ENCODE data around the gene THAP8. TPM values are rescaled to one million over a fixed set of nuclear protein-coding genes. Genes with fewer than 3 reads are reported as not detected.

Gene THAP8
- 10 to 100 TPM in 2 of 3 donors, 1 to 10 TPM in 1; 8.6 to 11.0 (median 10.2) TPM for total RNA-seq

DNA sequence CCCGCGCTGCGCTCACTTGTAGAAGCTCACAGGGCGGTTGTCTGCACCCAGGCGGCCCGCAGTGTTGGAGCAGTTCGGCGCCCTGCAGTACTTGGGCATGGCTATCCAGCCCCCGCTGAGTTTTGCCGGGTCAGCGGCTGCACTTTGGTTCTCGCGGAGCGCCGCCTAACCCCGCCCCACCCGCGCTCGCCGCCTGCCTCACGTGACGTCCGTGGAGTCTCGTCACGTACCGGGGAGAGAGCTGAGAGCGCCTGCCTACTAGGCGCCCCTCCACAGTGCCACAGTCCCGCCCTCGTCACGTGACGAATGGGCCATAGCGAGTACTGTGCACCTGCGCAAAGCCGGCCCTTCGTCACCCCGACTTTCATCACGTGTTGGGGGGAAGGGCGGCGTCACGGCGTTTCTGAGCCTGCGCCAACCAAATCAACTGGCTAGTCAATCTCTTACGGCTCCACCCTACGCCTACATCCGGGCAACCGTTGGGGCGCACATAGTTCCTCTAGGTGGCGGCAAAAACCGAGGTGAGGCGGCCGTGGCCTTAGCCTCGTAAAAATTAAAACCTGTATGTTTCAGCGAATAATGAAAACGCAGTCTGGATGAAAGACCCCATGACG lies at the start of gene THAP8:
TSS of gene THAP8 (minus strand) at position 167 of the 614 bp plus-strand sequence. CDS start at position 99, 68 bp downstream.
- Histone ChIP-seq H3K4me1 (peaks cover 8 to 9% of the 10 kb centered on the region in 2 donors), H3K36me3 (no peaks in the 10 kb centered on the region), H3K4me3 (peak within 1 kb of the TSS; percentile 52 to 78 (median 62)), H3K9me3 (no peaks in the 10 kb centered on the region), H3K27me3 (no peaks in the 10 kb centered on the region), H3K27ac (peak within 1 kb of the TSS; percentile 95 to 96)
- DNase-seq (ENCODE audit: low spot score in 2 of 2), result peak; percentile 100
- intact Hi-C loops (cut with DNase I; ENCODE audit: low total_unique reads), result no loop called here
- TF ChIP-seq POLR2A (IDR thresholded peaks at IDR 0.05) (no peak), POLR2AphosphoS5 (IDR thresholded peaks at IDR 0.05) (peak; percentile 82 to 96 (median 89))
- TF ChIP-seq, protein P1, sequence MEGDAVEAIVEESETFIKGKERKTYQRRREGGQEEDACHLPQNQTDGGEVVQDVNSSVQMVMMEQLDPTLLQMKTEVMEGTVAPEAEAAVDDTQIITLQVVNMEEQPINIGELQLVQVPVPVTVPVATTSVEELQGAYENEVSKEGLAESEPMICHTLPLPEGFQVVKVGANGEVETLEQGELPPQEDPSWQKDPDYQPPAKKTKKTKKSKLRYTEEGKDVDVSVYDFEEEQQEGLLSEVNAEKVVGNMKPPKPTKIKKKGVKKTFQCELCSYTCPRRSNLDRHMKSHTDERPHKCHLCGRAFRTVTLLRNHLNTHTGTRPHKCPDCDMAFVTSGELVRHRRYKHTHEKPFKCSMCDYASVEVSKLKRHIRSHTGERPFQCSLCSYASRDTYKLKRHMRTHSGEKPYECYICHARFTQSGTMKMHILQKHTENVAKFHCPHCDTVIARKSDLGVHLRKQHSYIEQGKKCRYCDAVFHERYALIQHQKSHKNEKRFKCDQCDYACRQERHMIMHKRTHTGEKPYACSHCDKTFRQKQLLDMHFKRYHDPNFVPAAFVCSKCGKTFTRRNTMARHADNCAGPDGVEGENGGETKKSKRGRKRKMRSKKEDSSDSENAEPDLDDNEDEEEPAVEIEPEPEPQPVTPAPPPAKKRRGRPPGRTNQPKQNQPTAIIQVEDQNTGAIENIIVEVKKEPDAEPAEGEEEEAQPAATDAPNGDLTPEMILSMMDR (IDR thresholded peaks at IDR 0.05), result peak; percentile 16 to 81 (median 72)

GRCh38 chr19:36103040-36103626 lies 49.0 kb upstream of the THAP8 start:
- H3K9me3 ChIP-seq, result no peaks in the 10 kb centered on the region
- no peak overlapping the region for H3K27ac ChIP-seq
- H3K27me3 ChIP-seq, result no peaks in the 10 kb centered on the region
- DNase-seq (ENCODE audit: low spot score in 2 of 2), result no peak
- H3K4me1 ChIP-seq, result no peaks in the 10 kb centered on the region
- H3K4me3 ChIP-seq, result no peak overlapping the region
- intact Hi-C loops (cut with DNase I; ENCODE audit: low total_unique reads), result no loop called here
- no peak for TF ChIP-seq POLR2AphosphoS5 (IDR thresholded peaks at IDR 0.05)
- TF ChIP-seq POLR2A (IDR thresholded peaks at IDR 0.05), result no peak
- TF ChIP-seq, protein P1 (IDR thresholded peaks at IDR 0.05), result no peak
- no peaks in the 10 kb centered on the region for H3K36me3 ChIP-seq

DNA sequence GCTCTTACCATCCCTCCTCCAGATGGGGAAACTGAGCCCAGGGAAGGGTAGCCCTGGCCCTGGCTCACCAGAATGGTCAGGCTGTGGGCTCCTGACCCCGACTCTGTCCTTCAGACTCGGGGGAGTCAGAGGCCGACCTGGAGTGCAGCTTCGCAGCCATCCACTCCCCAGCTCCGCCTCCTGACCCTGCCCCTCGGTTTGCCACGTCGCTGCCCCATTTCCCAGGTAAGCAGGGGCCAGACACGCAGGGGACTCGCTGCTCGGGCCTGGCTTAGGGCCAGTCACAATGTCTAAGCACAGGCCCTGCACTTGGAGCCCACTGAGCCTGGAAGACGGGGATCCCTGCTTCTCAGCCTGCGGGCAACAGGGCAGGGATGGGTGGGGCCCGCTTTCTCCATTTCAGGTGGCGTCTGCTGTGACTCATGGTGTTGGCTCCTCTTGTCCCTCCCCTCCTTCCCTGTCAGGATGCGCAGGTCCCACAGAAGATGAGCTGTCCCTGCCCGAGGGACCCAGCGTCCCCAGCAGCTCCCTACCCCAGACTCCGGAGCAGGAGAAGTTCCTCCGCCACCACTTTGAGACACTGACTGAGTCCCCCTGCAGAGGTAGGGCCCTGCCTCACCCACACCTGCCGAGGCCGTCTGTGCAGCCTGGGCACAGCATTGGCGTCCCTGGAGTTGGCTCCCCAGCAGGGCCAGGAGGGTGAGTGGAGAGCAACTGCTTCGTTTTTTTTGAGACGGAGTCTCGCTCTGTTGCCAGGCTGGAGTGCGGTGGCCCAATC lies 47.7 kb upstream of the THAP8 start:
- TF ChIP-seq, protein P1 (IDR thresholded peaks at IDR 0.05), result no peak
- TF ChIP-seq POLR2A (IDR thresholded peaks at IDR 0.05) (no peak), POLR2AphosphoS5 (IDR thresholded peaks at IDR 0.05) (no peak)
- no peaks in the 10 kb centered on the region for H3K9me3 ChIP-seq
- H3K27ac ChIP-seq, result no peak overlapping the region
- H3K4me3 ChIP-seq, result no peak overlapping the region
- no peaks in the 10 kb centered on the region for H3K27me3 ChIP-seq
- no peaks in the 10 kb centered on the region for H3K4me1 ChIP-seq
- no peak for DNase-seq (ENCODE audit: low spot score in 2 of 2)
- intact Hi-C loops (cut with DNase I; ENCODE audit: low total_unique reads), result no loop called here
- H3K36me3 ChIP-seq, result no peaks in the 10 kb centered on the region

DNA sequence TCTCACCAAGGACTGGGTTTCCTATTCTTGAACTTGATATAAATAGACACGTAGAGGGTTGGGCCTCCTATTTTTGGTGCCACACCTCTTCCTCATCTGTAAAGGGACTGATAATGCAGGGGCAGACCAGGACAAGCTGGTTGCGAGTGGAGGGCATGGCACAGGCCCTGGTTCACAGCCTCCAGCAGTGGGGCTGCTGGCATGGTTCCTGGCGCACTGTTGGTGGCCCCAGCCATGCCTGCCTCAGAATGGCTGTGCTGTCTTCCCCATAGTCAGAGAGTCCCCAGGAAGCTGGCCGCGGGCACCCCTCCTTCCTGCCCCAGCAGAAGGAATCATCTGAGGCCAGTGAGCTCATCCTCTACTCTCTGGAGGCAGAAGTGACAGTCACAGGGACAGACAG lies 46.4 kb upstream of the THAP8 start:
- no peaks in the 10 kb centered on the region for H3K9me3 ChIP-seq
- no peaks in the 10 kb centered on the region for H3K36me3 ChIP-seq
- no peak overlapping the region for H3K4me3 ChIP-seq
- no peaks in the 10 kb centered on the region for H3K27me3 ChIP-seq
- DNase-seq (ENCODE audit: low spot score in 2 of 2), result no peak
- no peaks in the 10 kb centered on the region for H3K4me1 ChIP-seq
- TF ChIP-seq POLR2A (IDR thresholded peaks at IDR 0.05) (no peak), POLR2AphosphoS5 (IDR thresholded peaks at IDR 0.05) (no peak)
- TF ChIP-seq, protein P1 (IDR thresholded peaks at IDR 0.05), result no peak
- intact Hi-C loops (cut with DNase I; ENCODE audit: low total_unique reads), result no loop called here
- peak overlapping the region in 1 of 2 donors; percentile 38 for H3K27ac ChIP-seq
